Trophoblast cell (in vitro differentiated cells and primary cell): ENCODE data around the gene ACBD4.

Experiments
- DNase-seq, 2 donors: peaks; one replicate each; pipeline ENCODE4 v3.0.0-alpha.2; 2016
- H2AFZ ChIP-seq: 2 replicates; pipeline ENCODE4 v1.6.1; 2013; ENCODE audit warnings: low read length, moderate library complexity, mild to moderate bottlenecking; ENCODE audit not compliant: insufficient read depth, poor library complexity
- H2AK5ac ChIP-seq: 2 replicates; pipeline ENCODE4 v1.6.1; 2013; ENCODE audit warnings: mild to moderate bottlenecking, low read length
- H2BK120ac ChIP-seq: 2 replicates; pipeline ENCODE4 v1.6.1; 2013; ENCODE audit warnings: low read length, mild to moderate bottlenecking, moderate library complexity; ENCODE audit not compliant: insufficient read depth, poor library complexity
- H2BK12ac ChIP-seq: 2 replicates; pipeline ENCODE4 v1.6.1; 2013; ENCODE audit warnings: mild to moderate bottlenecking, low read length, moderate library complexity
- H2BK5ac ChIP-seq: 2 replicates; pipeline ENCODE4 v1.6.1; 2013; ENCODE audit warnings: low read length, low read depth, moderate library complexity, mild to moderate bottlenecking; ENCODE audit not compliant: poor library complexity
- H3K14ac ChIP-seq: 2 replicates; pipeline ENCODE4 v1.6.1; 2013; ENCODE audit warnings: mild to moderate bottlenecking, low read length
- H3K18ac ChIP-seq: 2 replicates; pipeline ENCODE4 v1.6.1; 2013; ENCODE audit warnings: mild to moderate bottlenecking, low read length
- H3K23ac ChIP-seq: 2 replicates; pipeline ENCODE4 v1.6.1; 2013; ENCODE audit warnings: low read length
- H3K27ac ChIP-seq: 2 replicates; pipeline ENCODE4 v1.5.1; 2013; ENCODE audit warnings: low read depth, mild to moderate bottlenecking, inconsistent platforms, low read length, moderate library complexity
- H3K27me3 ChIP-seq: 2 replicates; pipeline ENCODE4 v1.6.1; 2013; ENCODE audit warnings: inconsistent platforms, mild to moderate bottlenecking, low read length, moderate library complexity; ENCODE audit not compliant: insufficient read depth
- H3K36me3 ChIP-seq, 2 experiments: 1 replicate in 1 of 2; 2 replicates in 1 of 2; pipeline ENCODE4 v1.6.1; 2013; ENCODE audit warnings: low read length in 2 of 2, mild to moderate bottlenecking in 2 of 2, moderate library complexity in 1 of 2; ENCODE audit not compliant: insufficient read depth in 2 of 2, control insufficient read depth in 1 of 2
- H3K4ac ChIP-seq: 2 replicates; pipeline ENCODE4 v1.6.1; 2013; ENCODE audit warnings: low read depth, mild to moderate bottlenecking, low read length, moderate library complexity
- H3K4me1 ChIP-seq, 2 experiments: 1 replicate in 1 of 2; 2 replicates in 1 of 2; pipeline ENCODE4 v1.6.1; 2013; ENCODE audit warnings: low read length in 2 of 2, mild to moderate bottlenecking in 2 of 2, moderate library complexity in 1 of 2; ENCODE audit not compliant: insufficient read depth in 2 of 2, control insufficient read depth in 1 of 2
- H3K4me2 ChIP-seq: 2 replicates; pipeline ENCODE4 v1.6.1; 2013; ENCODE audit warnings: inconsistent platforms, mild to moderate bottlenecking, low read length, moderate library complexity
- H3K4me3 ChIP-seq: 2 replicates; pipeline ENCODE4 v1.5.1; 2013; ENCODE audit warnings: mild to moderate bottlenecking, low read depth, low read length, inconsistent platforms
- H3K79me1 ChIP-seq: one replicate; pipeline ENCODE4 v1.6.1; 2013; ENCODE audit warnings: low read length
- H3K79me2 ChIP-seq: 2 replicates; pipeline ENCODE4 v1.6.1; 2013; ENCODE audit warnings: low read length, mild to moderate bottlenecking; ENCODE audit not compliant: control insufficient read depth, insufficient read depth, poor library complexity
- H3K9ac ChIP-seq: 2 replicates; pipeline ENCODE4 v1.6.1; 2013; ENCODE audit warnings: mild to moderate bottlenecking, low read length
- H3K9me3 ChIP-seq: 2 replicates; pipeline ENCODE4 v1.6.1; 2013; ENCODE audit warnings: low read depth, mild to moderate bottlenecking, control low read depth, inconsistent platforms, low read length; ENCODE audit not compliant: insufficient read depth
- H4K12ac ChIP-seq: 2 replicates; pipeline ENCODE4 v1.6.1; 2013; ENCODE audit warnings: low read depth, mild to moderate bottlenecking, low read length, moderate library complexity
- H4K8ac ChIP-seq: 2 replicates; pipeline ENCODE4 v1.6.1; 2013; ENCODE audit warnings: low read depth, mild to moderate bottlenecking, low read length, moderate library complexity
- H4K91ac ChIP-seq: one replicate; pipeline ENCODE4 v1.6.1; 2013; ENCODE audit warnings: low read depth, mild to moderate bottlenecking, low read length, moderate library complexity
- WGBS: extraction: QIAGEN DNeasy Blood & Tissue Kit; methylation state at CpG from one replicate; pipeline ENCODE4 v1.1.7; 2013; ENCODE audit warnings: missing lambda C conversion rate; ENCODE audit not compliant: insufficient read length, insufficient coverage; ENCODE audit errors: extremely low coverage; 5-methylcytosine and 5-hydroxymethylcytosine counted together

The ACBD4 gene

DNA sequence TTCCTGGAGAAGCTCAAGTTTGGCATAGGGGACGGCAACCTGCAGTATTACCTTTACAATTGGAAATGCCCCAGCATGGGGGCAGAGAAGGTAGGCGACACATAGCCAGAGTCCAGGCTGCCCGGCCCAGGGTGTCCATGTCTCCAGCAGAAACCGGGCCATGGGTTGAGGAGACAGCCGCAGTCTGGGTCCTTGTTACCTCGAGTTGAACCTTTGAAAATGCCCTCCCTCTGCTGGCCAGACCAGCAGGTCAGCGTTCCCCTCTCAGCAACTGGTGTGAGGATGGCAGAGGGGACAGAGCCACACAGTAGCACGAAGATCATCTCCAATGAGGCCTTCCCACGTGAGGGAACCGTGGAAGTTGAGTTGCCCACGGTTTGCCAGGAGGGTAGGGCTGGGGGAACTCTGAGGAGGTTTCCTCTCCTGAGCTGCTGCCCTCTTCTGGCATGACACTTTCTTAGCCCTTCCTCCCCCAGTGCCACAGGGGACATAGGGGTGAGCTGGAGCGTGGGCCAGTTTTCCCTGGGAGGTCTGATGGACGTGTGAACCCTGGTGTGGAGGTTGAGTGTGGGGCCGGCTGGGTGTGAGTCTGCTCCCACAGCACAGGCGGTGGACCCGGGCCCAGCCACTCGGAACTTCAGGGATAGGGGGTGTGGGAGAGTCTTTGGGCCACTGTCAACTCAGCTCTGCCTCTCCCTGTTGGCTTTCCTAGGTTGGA, 30.4 kb upstream of the ACBD4 start:
- Histone ChIP-seq H3K4me2 (no peak overlapping the region), H2AFZ (no peak overlapping the region), H3K4me3 (no peak overlapping the region), H4K12ac (no peak overlapping the region), H3K23ac (no peak overlapping the region), H3K27me3 (no peaks in the 10 kb centered on the region), H3K18ac (no peak overlapping the region), H3K4me1 (peaks cover 11 to 23% of the 10 kb centered on the region in 2 experiments), H3K36me3 (peaks cover 68 to 69% of the 10 kb centered on the region in 2 experiments), H2BK12ac (no peak overlapping the region), H2BK5ac (no peak overlapping the region), H3K4ac (no peak overlapping the region), H3K79me1 (peaks cover 12% of the 10 kb centered on the region), H3K14ac (no peak overlapping the region), H4K91ac (no peak overlapping the region), H3K9ac (no peak overlapping the region), H3K9me3 (no peaks in the 10 kb centered on the region), H4K8ac (no peak overlapping the region), H3K27ac (no peak overlapping the region), H3K79me2 (no peaks in the 10 kb centered on the region), H2BK120ac (no peak overlapping the region), H2AK5ac (no peak overlapping the region)
- no peak for DNase-seq
- no CpG with 5 or more reads among the region's 17 CpGs for WGBS

DNA sequence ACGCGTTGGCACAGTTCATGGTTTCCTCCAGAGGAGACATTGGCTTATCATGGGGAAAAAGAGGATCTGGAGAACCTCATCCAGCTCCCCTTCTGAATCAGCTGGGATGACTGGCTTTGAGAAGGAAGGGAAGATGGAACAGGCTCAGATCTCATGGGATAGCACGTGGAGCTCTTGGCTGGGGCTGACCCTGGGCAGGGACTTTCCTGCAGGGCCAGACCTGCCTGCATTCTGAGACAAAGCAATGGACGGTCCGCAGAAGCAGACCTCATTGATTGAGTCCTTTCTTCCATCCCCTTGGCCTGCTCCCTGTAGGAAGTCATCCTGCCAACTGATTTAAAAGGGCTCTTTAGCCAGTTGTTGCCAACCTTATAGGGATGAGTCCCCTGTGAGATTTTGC, 29.4 kb upstream of the ACBD4 start:
- H3K9me3 ChIP-seq: no peaks in the 10 kb centered on the region
- H3K23ac ChIP-seq: no peak overlapping the region
- no peak overlapping the region for H2AK5ac ChIP-seq
- H4K12ac ChIP-seq: no peak overlapping the region
- DNase-seq: no peak
- H2BK120ac ChIP-seq: no peak overlapping the region
- no peak overlapping the region for H4K8ac ChIP-seq
- H3K36me3 ChIP-seq: peaks cover 68 to 69% of the 10 kb centered on the region in 2 experiments
- H3K4me1 ChIP-seq: peaks cover 11 to 22% of the 10 kb centered on the region in 2 experiments
- no peak overlapping the region for H3K14ac ChIP-seq
- H3K79me2 ChIP-seq: no peaks in the 10 kb centered on the region
- H3K4me3 ChIP-seq: no peak overlapping the region
- no peak overlapping the region for H3K18ac ChIP-seq
- no peak overlapping the region for H2AFZ ChIP-seq
- H4K91ac ChIP-seq: no peak overlapping the region
- peaks cover 12% of the 10 kb centered on the region for H3K79me1 ChIP-seq
- H3K27ac ChIP-seq: no peak overlapping the region
- no CpG with 5 or more reads among the region's 5 CpGs for WGBS
- H3K4ac ChIP-seq: no peak overlapping the region
- no peaks in the 10 kb centered on the region for H3K27me3 ChIP-seq
- H3K9ac ChIP-seq: no peak overlapping the region
- H3K4me2 ChIP-seq: no peak overlapping the region
- H2BK5ac ChIP-seq: no peak overlapping the region
- H2BK12ac ChIP-seq: no peak overlapping the region

GRCh38 chr17:45106582-45106981, 28.9 kb upstream of the ACBD4 start:
- Histone ChIP-seq H3K18ac (no peak overlapping the region), H3K79me1 (peaks cover 12% of the 10 kb centered on the region), H2AK5ac (no peak overlapping the region), H2BK120ac (no peak overlapping the region), H3K4me1 (peaks cover 11 to 18% of the 10 kb centered on the region in 2 experiments), H3K4ac (no peak overlapping the region), H3K23ac (no peak overlapping the region), H3K4me2 (no peak overlapping the region), H2BK5ac (no peak overlapping the region), H3K4me3 (no peak overlapping the region), H3K9ac (no peak overlapping the region), H4K91ac (no peak overlapping the region), H2AFZ (no peak overlapping the region), H3K14ac (no peak overlapping the region), H3K36me3 (peaks cover 68 to 71% of the 10 kb centered on the region in 2 experiments), H4K8ac (no peak overlapping the region), H3K9me3 (no peaks in the 10 kb centered on the region), H3K27me3 (no peaks in the 10 kb centered on the region), H2BK12ac (no peak overlapping the region), H4K12ac (no peak overlapping the region), H3K27ac (no peak overlapping the region), H3K79me2 (no peaks in the 10 kb centered on the region)
- no peak for DNase-seq
- WGBS: no CpG with 5 or more reads among the region's 5 CpGs

GRCh38 chr17:45107293-45108010, 28.0 kb upstream of the ACBD4 start:
- H2BK12ac ChIP-seq: no peak overlapping the region
- H3K27me3 ChIP-seq: no peaks in the 10 kb centered on the region
- peaks cover 71 to 72% of the 10 kb centered on the region in 2 experiments for H3K36me3 ChIP-seq
- H3K79me1 ChIP-seq: peaks cover 6% of the 10 kb centered on the region
- peaks cover 5 to 10% of the 10 kb centered on the region in 2 experiments for H3K4me1 ChIP-seq
- no peak overlapping the region for H3K14ac ChIP-seq
- no peak overlapping the region for H2BK120ac ChIP-seq
- H3K9me3 ChIP-seq: no peaks in the 10 kb centered on the region
- no peak overlapping the region for H3K9ac ChIP-seq
- H3K4me3 ChIP-seq: no peak overlapping the region
- H3K27ac ChIP-seq: no peak overlapping the region
- H2BK5ac ChIP-seq: no peak overlapping the region
- H2AK5ac ChIP-seq: no peak overlapping the region
- H3K4ac ChIP-seq: no peak overlapping the region
- no peak overlapping the region for H4K91ac ChIP-seq
- no peak overlapping the region for H4K8ac ChIP-seq
- no peak overlapping the region for H2AFZ ChIP-seq
- no peak for DNase-seq
- no peak overlapping the region for H3K4me2 ChIP-seq
- H4K12ac ChIP-seq: no peak overlapping the region
- WGBS: no CpG with 5 or more reads among the region's 13 CpGs
- no peak overlapping the region for H3K23ac ChIP-seq
- no peaks in the 10 kb centered on the region for H3K79me2 ChIP-seq
- no peak overlapping the region for H3K18ac ChIP-seq
